ENCODE results near the gene RABGAP1L.

The RABGAP1L gene

GRCh38 chr1:174898102-174898797 is 738.9 kb downstream of the RABGAP1L start:
- CTCF ChIA-PET, result no interaction called here
- POLR2A ChIA-PET (ENCODE audit: low non-redundant PET), result no interaction called here
- no peak overlapping the region for H3K27ac ChIP-seq
- DNase-seq (ENCODE audit: low spot score), result no peak
- no peak for TF ChIP-seq CTCF (conservative IDR thresholded peaks at IDR 0.05; ENCODE audit: low read depth)

GRCh38 chr1:174900317-174900716 is 741.0 kb downstream of the RABGAP1L start:
- no peak for DNase-seq (ENCODE audit: low spot score)
- ChIA-PET POLR2A (ENCODE audit: low non-redundant PET) (no interaction called here), CTCF (no interaction called here)
- no peak overlapping the region for H3K27ac ChIP-seq
- no peak for TF ChIP-seq CTCF (conservative IDR thresholded peaks at IDR 0.05; ENCODE audit: low read depth)

GRCh38 chr1:174902531-174903099 is 743.3 kb downstream of the RABGAP1L start:
- ChIA-PET POLR2A (ENCODE audit: low non-redundant PET) (no interaction called here), CTCF (no interaction called here)
- no peak for DNase-seq (ENCODE audit: low spot score)
- H3K27ac ChIP-seq, result no peak overlapping the region
- no peak for TF ChIP-seq CTCF (conservative IDR thresholded peaks at IDR 0.05; ENCODE audit: low read depth)

- ChIA-PET POLR2A (ENCODE audit: low non-redundant PET) (no interaction called here), CTCF (interaction anchor here (0.7 kb wide), 2 partner anchors 57 to 760 kb away, joined by 3 read pairs; no protein-coding TSS in a partner anchor)
- DNase-seq (ENCODE audit: low spot score), result no peak
- TF ChIP-seq CTCF (conservative IDR thresholded peaks at IDR 0.05; ENCODE audit: low read depth), result no peak
- no peak overlapping the region for H3K27ac ChIP-seq
These were observed 752.3 kb downstream of the RABGAP1L start for GRCh38 chr1:174911606-174912005.

- DNase-seq (ENCODE audit: low spot score), result no peak
- no peak for TF ChIP-seq CTCF (conservative IDR thresholded peaks at IDR 0.05; ENCODE audit: low read depth)
These were observed 752.9 kb downstream of the RABGAP1L start for GRCh38 chr1:174912264-174912663.

GRCh38 chr1:174913225-174913903 is 754.0 kb downstream of the RABGAP1L start:
- TF ChIP-seq CTCF (conservative IDR thresholded peaks at IDR 0.05; ENCODE audit: low read depth), result no peak
- CTCF ChIA-PET, result interaction anchor here (0.6 to 0.7 kb wide), 2 partner anchors 11 to 39 kb away, joined by 3 to 4 read pairs; no protein-coding TSS in a partner anchor
- POLR2A ChIA-PET (ENCODE audit: low non-redundant PET), result no interaction called here

More at GRCh38 chr1:174912264-174912663, 752.9 kb downstream of the RABGAP1L start:
- ChIA-PET CTCF (interaction anchor here (0.5 to 0.7 kb wide), 2 partner anchors 58 to 1146 kb away, joined by 3 read pairs; no protein-coding TSS in a partner anchor), POLR2A (ENCODE audit: low non-redundant PET) (no interaction called here)
- H3K27ac ChIP-seq, result no peak overlapping the region

More at GRCh38 chr1:174913225-174913903, 754.0 kb downstream of the RABGAP1L start:
- no peak for DNase-seq (ENCODE audit: low spot score)
- no peak overlapping the region for H3K27ac ChIP-seq

Measured in RWPE1 (cell line).